RWPE2 (cell line): ENCODE measurements around the gene CRB3.

ENCODE experiments used
- ATAC-seq: fragments of 200-7000 bp; cut with Tn5 transposase; 3 replicates; pipeline ENCODE4 v1.9.1; 2021; ENCODE audit warnings: low read depth
- DNase-seq: peaks from one replicate; pipeline ENCODE4 v3.0.0-alpha.2; 2020; ENCODE audit warnings: low spot score
- H3K27ac ChIP-seq: fragments of 450-650 bp; 2 replicates; pipeline ENCODE4 v1.5.1; 2017; ENCODE audit warnings: mild to moderate bottlenecking; ENCODE audit not compliant: poor library complexity, severe bottlenecking
- H3K27me3 ChIP-seq: fragments of 250-450 bp; sonication (Bioruptor Pico); 2 replicates; pipeline ENCODE4 v1.5.1; 2021; ENCODE audit warnings: mild to moderate bottlenecking, moderate library complexity; ENCODE audit not compliant: insufficient read depth, poor library complexity, severe bottlenecking
- H3K36me3 ChIP-seq: fragments of 250-450 bp; sonication (Bioruptor Pico); 2 replicates; pipeline ENCODE4 v1.5.1; 2020; ENCODE audit warnings: low read depth, mild to moderate bottlenecking, moderate library complexity
- H3K4me1 ChIP-seq: fragments of 250-450 bp; sonication (Bioruptor Pico); 2 replicates; pipeline ENCODE4 v1.5.1; 2021; ENCODE audit warnings: mild to moderate bottlenecking, moderate library complexity; ENCODE audit not compliant: insufficient read depth, poor library complexity, severe bottlenecking
- H3K4me3 ChIP-seq: fragments of 250-450 bp; sonication (Bioruptor Pico); 2 replicates; pipeline ENCODE4 v1.5.1; 2021; ENCODE audit warnings: mild to moderate bottlenecking, moderate library complexity; ENCODE audit not compliant: severe bottlenecking
- H3K9me3 ChIP-seq: fragments of 250-450 bp; sonication (Bioruptor Pico); 2 replicates; pipeline ENCODE4 v1.5.1; 2021; ENCODE audit warnings: mild to moderate bottlenecking, moderate library complexity; ENCODE audit not compliant: severe bottlenecking
- TF ChIP-seq, protein P1 (sequence below): fragments of 450-650 bp; IDR thresholded peaks from one replicate; pipeline ENCODE4 v1.5.1; 2017; ENCODE audit warnings: mild to moderate bottlenecking, moderate library complexity; ENCODE audit not compliant: poor library complexity, severe bottlenecking

The CRB3 gene

DNA sequence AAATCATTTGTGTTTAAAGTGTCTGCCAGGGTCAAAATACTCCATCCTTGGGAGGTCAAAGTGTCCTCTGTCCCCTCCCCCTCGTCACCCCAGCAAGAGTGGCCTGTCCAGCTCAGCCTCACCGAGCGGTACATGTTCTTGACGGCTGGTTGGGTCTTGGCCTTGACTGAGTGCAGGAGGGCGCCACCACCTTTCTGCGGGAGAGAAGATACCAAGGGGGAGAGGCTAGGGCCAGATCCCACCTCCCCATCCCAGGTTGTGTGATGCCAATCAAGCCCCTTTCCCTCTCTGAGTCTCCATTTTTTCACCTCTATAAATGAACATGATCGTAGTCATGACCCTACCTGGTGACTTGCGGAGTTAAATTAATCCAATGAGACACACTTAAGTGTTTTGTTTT, 6.1 kb downstream of the CRB3 start:
- ATAC-seq, result no peak
- TF ChIP-seq, protein P1, sequence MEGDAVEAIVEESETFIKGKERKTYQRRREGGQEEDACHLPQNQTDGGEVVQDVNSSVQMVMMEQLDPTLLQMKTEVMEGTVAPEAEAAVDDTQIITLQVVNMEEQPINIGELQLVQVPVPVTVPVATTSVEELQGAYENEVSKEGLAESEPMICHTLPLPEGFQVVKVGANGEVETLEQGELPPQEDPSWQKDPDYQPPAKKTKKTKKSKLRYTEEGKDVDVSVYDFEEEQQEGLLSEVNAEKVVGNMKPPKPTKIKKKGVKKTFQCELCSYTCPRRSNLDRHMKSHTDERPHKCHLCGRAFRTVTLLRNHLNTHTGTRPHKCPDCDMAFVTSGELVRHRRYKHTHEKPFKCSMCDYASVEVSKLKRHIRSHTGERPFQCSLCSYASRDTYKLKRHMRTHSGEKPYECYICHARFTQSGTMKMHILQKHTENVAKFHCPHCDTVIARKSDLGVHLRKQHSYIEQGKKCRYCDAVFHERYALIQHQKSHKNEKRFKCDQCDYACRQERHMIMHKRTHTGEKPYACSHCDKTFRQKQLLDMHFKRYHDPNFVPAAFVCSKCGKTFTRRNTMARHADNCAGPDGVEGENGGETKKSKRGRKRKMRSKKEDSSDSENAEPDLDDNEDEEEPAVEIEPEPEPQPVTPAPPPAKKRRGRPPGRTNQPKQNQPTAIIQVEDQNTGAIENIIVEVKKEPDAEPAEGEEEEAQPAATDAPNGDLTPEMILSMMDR, result no peak
- H3K27ac ChIP-seq, result no peak overlapping the region
- H3K27me3 ChIP-seq, result no peaks in the 10 kb centered on the region
- no peaks in the 10 kb centered on the region for H3K9me3 ChIP-seq
- no peaks in the 10 kb centered on the region for H3K4me1 ChIP-seq
- H3K36me3 ChIP-seq, result no peaks in the 10 kb centered on the region
- DNase-seq, result no peak
- H3K4me3 ChIP-seq, result no peak overlapping the region

DNA sequence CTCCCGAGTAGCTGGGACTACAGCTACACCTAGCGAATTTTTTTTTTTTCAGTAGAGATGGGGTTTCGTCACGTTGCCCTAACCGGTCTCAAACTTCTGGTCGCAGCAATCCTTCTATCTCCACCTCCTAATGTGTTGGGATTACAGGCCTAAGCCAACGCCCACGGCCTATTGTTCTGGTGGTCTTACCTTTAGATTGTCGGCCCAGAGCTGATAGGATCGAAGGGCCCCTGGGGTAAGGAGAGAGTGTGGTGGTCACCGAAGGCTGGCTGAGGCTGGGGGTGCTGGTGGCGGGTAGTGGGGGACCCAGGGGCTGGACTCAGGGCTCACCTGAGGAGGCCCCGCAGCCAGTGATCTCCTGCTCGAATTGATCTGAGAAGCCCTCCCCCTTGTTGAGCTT, 7.0 kb downstream of the CRB3 start:
- H3K36me3 ChIP-seq, result no peaks in the 10 kb centered on the region
- no peak for ATAC-seq
- TF ChIP-seq, protein P1, result no peak

DNA sequence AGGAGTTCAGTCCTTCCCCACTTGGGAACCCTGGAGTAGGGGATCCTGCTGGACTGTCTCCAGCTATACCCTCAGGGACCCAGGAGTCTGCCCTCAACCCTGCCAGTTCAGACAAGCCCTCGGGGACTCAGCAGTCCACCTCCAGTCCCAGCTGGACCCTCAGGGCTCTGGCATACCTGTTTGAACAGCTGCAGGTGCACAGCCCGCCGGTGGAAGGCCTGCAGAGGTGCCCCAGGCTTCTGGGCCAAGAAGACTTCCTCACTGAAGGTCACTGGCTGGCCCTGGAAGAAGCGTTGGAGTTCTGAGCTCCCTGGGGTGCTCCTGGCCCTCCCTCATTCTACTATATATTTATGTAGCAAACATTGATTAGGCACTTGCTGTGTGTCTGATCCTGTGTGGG, 8.6 kb downstream of the CRB3 start:
- no peaks in the 10 kb centered on the region for H3K9me3 ChIP-seq
- H3K27ac ChIP-seq, result no peak overlapping the region
- H3K4me3 ChIP-seq, result no peak overlapping the region
- no peaks in the 10 kb centered on the region for H3K27me3 ChIP-seq
- no peak for DNase-seq
- ATAC-seq, result no peak
- H3K4me1 ChIP-seq, result no peaks in the 10 kb centered on the region
- TF ChIP-seq, protein P1, result no peak
- no peaks in the 10 kb centered on the region for H3K36me3 ChIP-seq

More for the DNA sequence above, 7.0 kb downstream of the CRB3 start:
- no peak overlapping the region for H3K27ac ChIP-seq
- H3K27me3 ChIP-seq, result no peaks in the 10 kb centered on the region
- no peak for DNase-seq
- H3K4me3 ChIP-seq, result no peak overlapping the region
- no peaks in the 10 kb centered on the region for H3K4me1 ChIP-seq
- no peaks in the 10 kb centered on the region for H3K9me3 ChIP-seq

DNA sequence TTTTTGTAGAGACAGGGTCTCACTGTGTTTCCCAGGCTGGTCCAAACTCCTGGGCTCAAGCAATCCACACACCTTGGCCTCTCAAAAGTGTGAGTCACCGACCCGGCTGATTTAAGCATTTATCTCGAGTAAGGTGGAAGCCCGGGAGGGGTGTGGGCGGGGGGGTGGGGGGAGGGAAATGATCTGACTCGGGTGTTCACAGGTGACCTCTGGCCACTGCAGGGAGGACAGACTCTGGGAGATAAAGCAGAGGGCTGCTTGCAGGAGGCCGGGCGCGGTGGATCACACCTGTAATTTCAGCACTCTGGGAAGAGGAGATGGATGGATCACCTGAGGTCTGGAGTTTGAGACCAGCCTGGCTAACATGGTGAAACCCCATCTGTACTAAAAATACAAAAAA, 9.6 kb downstream of the CRB3 start:
- Histone ChIP-seq H3K27ac (no peak overlapping the region), H3K36me3 (no peaks in the 10 kb centered on the region)

More for the DNA sequence above, 9.6 kb downstream of the CRB3 start:
- Histone ChIP-seq H3K4me3 (no peak overlapping the region), H3K27me3 (no peaks in the 10 kb centered on the region), H3K4me1 (no peaks in the 10 kb centered on the region), H3K9me3 (no peaks in the 10 kb centered on the region)
- TF ChIP-seq, protein P1, result no peak
- no peak for DNase-seq
- no peak for ATAC-seq
